Testis (tissue), 3 donors: ENCODE data around the gene S100G. TPM values are rescaled to one million over a fixed set of nuclear protein-coding genes. Genes with fewer than 3 reads are reported as not detected.

Experiments
- DNase-seq: peaks from one replicate; pipeline ENCODE4 v3.0.0-alpha.2; 2019
- H3K27ac ChIP-seq, 2 donors: fragments of 200-600 bp; sonication (generic); one replicate each; pipeline ENCODE4 v1.5.1; 2019
- H3K27me3 ChIP-seq: fragments of 200-600 bp; sonication (generic); one replicate; pipeline ENCODE4 v1.5.1; 2019
- H3K36me3 ChIP-seq: fragments of 200-600 bp; sonication (generic); one replicate; pipeline ENCODE4 v1.5.1; 2017; ENCODE audit warnings: low read depth; ENCODE audit errors: missing control alignments
- H3K4me1 ChIP-seq: fragments of 200-600 bp; sonication (generic); one replicate; pipeline ENCODE4 v1.5.1; 2019
- H3K4me3 ChIP-seq, 2 donors: fragments of 200-600 bp; sonication (generic); one replicate each; pipeline ENCODE4 v1.5.1; 2017 to 2019
- H3K9me3 ChIP-seq: fragments of 200-600 bp; sonication (generic); one replicate; pipeline ENCODE4 v1.5.1; 2017
- POLR2A ChIP-seq: fragments of 450-650 bp; IDR thresholded peaks from one replicate; pipeline ENCODE4 v1.6.1; 2017; ENCODE audit warnings: antibody characterized with exemption, mild to moderate bottlenecking, moderate library complexity
- WGBS, 2 donors: methylation state at CpG; one replicate each; pipeline ENCODE4 v1.1.5; 2018; 5-methylcytosine and 5-hydroxymethylcytosine counted together
- intact Hi-C: fragments of 100-400 bp; cut with DNase I; formaldehyde crosslinking; loops from one replicate; pipeline ENCODE4 v1.15.1; 2023; ENCODE audit warnings: low total_unique reads
- polyA plus RNA-seq: library from polyadenylated mRNA; stranded (reverse); fragments of 350-450 nt; fragmentation: Illumina TruSeq; extraction: RNeasy Lipid Tissue Mini Kit (QIAGEN cat#74804); gene quantifications from one replicate; pipeline ENCODE4 v1.2.3, GENCODE V29; 2014; ENCODE audit warnings: low read depth, low replicate concordance; ENCODE audit not compliant: insufficient read depth
- total RNA-seq, 2 donors: library from RNA; depleted of rRNA; stranded (reverse); fragments of >200 nt; gene quantifications; one replicate each; pipeline ENCODE4 v1.2.3, GENCODE V29; 2016
- TF ChIP-seq, protein P1 (sequence below), 3 experiments: fragments of 450-650 bp in 2 of 3; fragments of 200-600 bp in 1 of 3; sonication (generic) in 1 of 3; IDR thresholded peaks; one replicate each; pipeline ENCODE4 v1.5.1; 2016 to 2019; ENCODE audit warnings: antibody characterized with exemption in 3 of 3, mild to moderate bottlenecking in 2 of 3, moderate library complexity in 1 of 3

The S100G gene
- total and polyA plus RNA-seq, 3 donors from 2014 or later, result not detected

DNA sequence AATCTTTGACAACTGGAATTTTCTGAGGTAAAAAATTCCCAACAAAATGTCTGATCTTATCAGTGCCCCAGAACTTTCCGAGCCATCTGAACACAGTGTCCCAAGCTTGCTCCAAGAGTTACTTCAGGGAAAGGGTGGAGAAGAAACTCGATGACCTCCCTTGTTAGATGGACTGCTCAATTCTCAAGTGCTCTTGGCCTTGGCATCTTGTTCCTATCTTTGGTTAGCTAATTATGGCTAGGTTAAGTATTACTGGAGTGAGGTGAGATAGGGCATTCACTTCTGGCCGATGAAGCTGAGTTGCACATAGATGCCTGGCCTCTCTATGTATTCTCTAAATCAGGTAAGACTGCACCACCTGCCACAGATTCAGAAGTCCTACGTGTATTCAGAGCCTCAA is 9.1 kb upstream of the S100G start:
- Histone ChIP-seq H3K9me3 (no peaks in the 10 kb centered on the region), H3K27me3 (no peaks in the 10 kb centered on the region), H3K4me3 (no peak overlapping the region), H3K4me1 (no peaks in the 10 kb centered on the region), H3K36me3 (no peaks in the 10 kb centered on the region), H3K27ac (no peak overlapping the region)
- 59 to 65% methylated on average over 3 to 4 of the region's 4 CpGs for WGBS, 2 donors
- no peak for DNase-seq
- intact Hi-C loops, result no loop called here
- TF ChIP-seq, protein P1, sequence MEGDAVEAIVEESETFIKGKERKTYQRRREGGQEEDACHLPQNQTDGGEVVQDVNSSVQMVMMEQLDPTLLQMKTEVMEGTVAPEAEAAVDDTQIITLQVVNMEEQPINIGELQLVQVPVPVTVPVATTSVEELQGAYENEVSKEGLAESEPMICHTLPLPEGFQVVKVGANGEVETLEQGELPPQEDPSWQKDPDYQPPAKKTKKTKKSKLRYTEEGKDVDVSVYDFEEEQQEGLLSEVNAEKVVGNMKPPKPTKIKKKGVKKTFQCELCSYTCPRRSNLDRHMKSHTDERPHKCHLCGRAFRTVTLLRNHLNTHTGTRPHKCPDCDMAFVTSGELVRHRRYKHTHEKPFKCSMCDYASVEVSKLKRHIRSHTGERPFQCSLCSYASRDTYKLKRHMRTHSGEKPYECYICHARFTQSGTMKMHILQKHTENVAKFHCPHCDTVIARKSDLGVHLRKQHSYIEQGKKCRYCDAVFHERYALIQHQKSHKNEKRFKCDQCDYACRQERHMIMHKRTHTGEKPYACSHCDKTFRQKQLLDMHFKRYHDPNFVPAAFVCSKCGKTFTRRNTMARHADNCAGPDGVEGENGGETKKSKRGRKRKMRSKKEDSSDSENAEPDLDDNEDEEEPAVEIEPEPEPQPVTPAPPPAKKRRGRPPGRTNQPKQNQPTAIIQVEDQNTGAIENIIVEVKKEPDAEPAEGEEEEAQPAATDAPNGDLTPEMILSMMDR (IDR thresholded peaks at IDR 0.05), result no peak
- no peak for TF ChIP-seq POLR2A

DNA sequence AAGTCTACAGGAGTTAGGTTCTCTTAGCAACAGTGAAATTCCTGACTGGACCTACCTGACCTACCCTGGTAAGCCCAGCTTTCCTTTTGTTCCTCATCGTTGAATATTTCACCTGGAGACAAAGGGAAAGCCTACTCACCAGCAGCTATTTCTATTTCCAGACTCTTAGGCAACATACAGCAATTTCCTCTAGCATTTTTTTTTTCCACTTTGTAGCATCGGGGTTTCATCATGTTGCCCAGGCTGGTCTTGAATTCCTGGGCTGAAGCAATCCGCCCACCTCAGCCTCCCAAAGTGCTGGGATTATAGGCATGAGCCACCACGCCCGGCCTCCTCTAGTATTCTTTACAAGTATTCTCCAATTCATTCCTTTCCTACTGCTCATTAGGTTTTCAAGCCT is 6.8 kb upstream of the S100G start:
- intact Hi-C loops, result no loop called here
- no peak overlapping the region for H3K4me3 ChIP-seq
- no peaks in the 10 kb centered on the region for H3K4me1 ChIP-seq
- no peaks in the 10 kb centered on the region for H3K9me3 ChIP-seq
- DNase-seq, result no peak
- TF ChIP-seq, protein P1 (IDR thresholded peaks at IDR 0.05), result no peak
- no peak for TF ChIP-seq POLR2A
- 88 to 91% methylated on average over 5 of the region's 5 CpGs for WGBS, 2 donors
- no peak overlapping the region for H3K27ac ChIP-seq
- H3K27me3 ChIP-seq, result no peaks in the 10 kb centered on the region
- no peaks in the 10 kb centered on the region for H3K36me3 ChIP-seq

DNA sequence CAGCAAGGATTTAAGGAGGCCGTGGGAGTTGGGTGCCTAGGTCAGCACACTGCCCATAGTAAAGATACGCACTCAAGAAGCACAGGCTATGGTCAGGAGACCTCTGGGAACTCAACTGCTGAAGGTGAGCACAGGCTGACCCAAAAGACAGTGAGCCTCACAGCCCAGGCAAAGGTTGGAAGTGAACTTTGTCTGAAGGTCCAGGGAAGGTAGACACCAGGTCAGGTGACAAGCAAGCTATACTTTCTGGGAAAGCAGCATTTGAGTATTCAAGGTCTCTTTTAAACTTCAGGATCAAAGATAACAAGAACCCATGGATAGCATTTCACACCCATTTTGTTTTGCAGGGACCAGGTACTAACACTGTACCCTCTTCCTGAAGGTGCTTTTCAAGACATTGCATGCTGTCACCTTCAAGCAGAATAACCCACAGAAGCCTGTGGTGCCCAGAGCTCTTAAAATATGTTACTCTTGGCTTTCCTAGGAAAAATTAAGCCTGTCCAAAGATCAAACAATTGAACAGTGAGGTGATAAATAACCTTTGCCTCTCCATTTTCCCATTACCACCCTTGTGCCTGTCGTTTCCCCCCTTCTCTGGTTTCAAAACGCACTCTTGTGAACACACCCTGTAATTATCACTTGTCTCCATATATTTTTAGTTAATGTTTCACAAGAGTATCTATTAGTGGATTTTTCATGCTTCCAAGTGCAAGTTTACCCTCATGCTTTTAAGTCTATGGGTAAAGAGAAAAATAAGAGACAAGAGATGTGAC is 3.4 kb upstream of the S100G start:
- Histone ChIP-seq H3K4me3 (no peak overlapping the region), H3K4me1 (no peaks in the 10 kb centered on the region), H3K27ac (no peak overlapping the region), H3K9me3 (no peaks in the 10 kb centered on the region), H3K27me3 (no peaks in the 10 kb centered on the region), H3K36me3 (no peaks in the 10 kb centered on the region)
- WGBS, 2 donors, result 84 to 99% methylated on average over 3 to 4 of the region's 4 CpGs
- no peak for DNase-seq
- TF ChIP-seq POLR2A, result no peak
- TF ChIP-seq, protein P1 (IDR thresholded peaks at IDR 0.05), result no peak
- intact Hi-C loops, result no loop called here

DNA sequence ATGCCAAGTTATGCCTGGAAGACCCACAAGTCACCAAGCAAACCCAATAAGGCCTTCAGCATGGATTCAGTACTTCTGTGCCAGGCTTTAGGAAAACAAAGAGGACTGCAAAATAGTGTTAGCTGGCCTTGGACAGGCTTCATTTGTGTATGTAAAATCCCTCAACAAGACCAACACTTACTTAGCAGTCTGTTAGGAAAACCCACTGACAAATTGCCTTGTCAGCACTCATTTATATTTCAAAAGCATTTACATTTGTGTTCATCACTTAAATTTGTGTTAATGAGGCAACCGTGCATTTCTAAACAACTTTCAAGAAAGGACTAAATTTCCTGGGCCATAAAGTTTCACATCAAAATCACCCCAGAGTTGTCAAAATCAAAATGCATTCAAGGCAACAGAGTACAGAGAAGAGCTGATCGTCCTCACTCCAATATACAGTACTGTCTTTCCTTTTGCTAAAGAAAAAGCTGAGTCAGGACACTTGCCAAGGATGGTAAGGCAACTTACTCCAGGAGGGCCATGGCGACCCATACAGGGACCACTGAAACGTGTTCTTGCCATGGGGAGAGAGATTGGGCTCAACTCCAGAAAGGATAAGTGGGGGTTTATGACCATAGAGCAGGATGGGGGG is 1.6 kb downstream of the S100G start:
- Histone ChIP-seq H3K9me3 (no peaks in the 10 kb centered on the region), H3K27me3 (no peaks in the 10 kb centered on the region), H3K36me3 (no peaks in the 10 kb centered on the region), H3K27ac (no peak overlapping the region), H3K4me1 (no peaks in the 10 kb centered on the region), H3K4me3 (no peak overlapping the region)
- WGBS, 2 donors, result 77 to 88% methylated on average over 3 to 4 of the region's 4 CpGs
- TF ChIP-seq, protein P1 (IDR thresholded peaks at IDR 0.05), result no peak
- intact Hi-C loops, result no loop called here
- no peak for DNase-seq
